HG03097 (cell line): ENCODE results near the gene PTS.
A peak's percentile ranks its signal among the peaks of the same experiment; 100 is the strongest.

Experiments
- ATAC-seq: cut with Tn5 transposase; IDR thresholded peaks from one replicate; pipeline ENCODE4 v1.9.1; 2021; ENCODE audit not compliant: unreplicated experiment, low FRiP score

The PTS gene

DNA sequence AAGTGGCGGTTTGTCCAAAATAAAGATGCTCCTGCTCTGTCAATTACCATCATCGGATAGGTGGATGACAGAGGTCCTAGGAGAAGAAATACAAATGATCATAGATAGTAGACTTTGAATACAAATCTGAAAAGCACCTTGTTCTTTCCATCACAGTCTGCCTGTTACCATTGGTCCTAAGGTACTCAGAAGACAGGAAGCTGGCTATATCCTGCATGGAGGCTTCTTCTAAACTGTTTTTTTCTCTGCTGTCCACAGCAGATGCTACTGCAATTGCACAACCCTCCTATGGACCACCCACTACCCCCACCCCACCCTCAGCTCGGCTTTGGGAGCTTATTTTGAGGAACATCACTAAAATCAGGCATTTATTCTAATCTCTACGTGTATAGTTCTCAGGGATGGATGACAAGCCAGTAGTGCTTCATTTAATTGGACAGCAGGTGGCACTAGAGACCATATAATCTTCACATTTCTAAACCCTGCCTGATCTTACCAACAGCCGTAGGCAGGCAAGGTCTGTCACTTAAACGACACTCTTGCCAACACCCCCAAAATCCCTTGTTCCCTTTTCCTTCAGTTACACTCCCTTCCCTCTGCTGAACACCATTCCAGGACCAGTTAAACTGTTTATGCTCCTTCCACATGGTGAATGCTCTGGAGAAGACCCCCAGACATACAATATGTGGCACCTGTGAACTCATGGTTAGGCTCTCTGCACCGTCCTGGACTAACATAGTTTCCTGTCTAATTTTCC lies 6.6 kb upstream of the PTS start:
- peak; percentile 90 for ATAC-seq

DNA sequence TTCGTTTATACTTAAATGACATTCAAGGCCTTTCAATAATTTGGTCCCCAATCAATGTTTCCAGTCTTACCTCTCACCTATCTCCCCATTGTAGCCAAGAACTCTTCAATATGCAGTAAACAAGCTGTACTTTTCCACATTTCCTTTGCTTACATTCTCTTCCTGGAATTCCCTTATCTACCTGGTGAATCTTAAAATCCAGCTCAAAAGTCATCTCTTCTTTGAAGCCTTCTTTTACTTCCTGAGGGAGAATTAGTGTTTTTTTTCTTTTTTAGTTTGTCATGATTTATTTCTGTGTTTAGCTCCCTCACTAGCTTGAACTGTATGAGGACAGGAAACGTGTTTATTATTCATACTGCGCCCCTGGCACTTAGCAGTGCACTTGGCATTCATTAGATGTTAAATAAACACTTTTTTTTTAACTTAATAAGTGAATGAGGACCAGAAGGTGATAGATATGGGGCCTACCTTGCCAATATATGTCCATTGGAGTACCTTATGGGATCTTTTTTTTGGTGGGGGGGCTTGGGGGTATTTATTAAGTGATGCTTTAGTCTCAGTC lies 4.9 kb upstream of the PTS start:
- ATAC-seq: no peak

DNA sequence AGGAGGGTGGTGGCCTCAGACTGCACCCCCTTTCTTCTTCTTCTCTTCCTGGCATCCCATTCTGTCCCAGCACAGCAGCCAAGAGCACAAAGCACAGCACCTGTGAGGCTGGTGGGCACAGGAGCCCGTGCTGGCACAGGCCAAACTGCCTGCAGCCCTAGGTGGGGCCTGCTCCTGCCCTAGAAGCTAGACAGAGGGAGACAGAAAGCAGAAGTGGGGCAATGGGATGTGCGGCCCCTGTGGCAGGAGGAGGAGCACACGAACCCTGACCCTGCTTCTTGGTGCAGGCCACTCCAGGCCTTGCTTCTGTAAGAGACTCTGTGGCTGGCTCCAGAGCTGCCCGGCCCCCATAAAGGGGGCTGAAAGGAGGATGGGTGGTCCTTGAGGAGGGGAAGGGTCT lies 3.9 kb upstream of the PTS start:
- no peak for ATAC-seq

DNA sequence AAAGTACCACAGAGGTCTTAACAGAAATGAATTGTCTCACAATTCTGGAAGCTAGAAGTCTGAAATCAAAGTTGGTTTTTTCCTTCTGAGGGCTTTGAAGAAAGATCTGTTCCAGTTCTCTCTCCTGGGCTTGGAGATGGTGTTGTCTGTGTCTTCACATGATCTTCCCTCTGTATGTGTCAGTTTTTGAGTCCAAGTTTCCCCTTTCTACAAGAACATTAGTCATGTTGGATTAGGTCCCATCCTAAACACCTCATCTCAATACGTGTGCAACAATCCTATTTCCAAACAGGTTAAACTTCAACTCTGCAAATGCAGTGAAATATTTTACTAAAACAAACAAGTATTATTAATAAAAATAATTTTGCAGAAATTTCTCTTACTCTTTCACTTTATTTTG lies 3.1 kb upstream of the PTS start:
- ATAC-seq: no peak

DNA sequence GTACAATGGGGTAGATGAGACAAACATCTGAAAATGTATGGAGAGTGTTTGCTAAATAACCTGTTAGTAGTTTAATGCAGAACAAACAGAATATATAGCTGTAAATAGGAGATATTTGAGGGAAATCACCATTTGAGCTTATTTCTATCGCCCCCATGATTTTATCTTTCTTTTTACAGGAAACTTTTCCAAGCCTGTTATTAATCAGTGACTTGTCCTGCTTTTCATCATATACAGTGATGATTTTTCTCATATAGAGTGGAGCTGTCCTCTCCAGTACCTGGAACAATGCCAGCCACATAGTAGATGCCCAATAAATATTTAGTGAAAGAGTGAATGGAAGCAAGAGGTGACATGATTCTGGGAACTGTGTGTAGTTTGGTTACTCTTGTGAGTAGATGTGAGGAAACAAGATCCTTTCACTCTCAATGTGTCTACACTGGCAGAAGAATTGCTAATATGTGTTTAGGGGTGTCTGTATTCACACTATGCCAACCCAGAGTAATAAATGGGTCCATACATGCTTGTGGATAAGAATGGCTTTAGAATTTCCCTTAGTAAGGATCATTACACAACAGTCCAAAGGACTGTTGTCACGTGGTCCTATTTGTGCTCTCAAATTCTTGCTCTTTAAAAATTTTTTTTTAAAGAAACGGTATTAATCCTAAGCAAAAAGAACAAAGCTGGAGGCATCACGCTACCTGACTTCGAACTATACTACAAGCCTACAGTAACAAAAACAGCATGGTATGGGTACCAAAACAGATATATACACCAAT lies 2.3 kb upstream of the PTS start:
- no peak for ATAC-seq

DNA sequence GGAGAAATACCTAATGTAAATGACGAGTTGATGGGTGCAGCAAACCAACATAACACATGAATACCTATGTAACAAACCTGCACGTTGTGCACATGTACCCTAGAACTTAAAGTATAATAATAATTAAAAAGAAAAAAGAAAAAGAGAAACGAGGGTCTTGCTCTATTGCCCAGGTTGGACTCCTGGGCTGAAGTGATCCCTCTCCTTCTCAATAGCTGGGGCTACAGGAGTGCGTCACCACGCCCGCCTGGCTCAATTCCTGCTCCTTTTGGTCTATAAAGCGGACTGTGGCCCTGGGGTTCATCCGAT lies 521 bp upstream of the PTS start:
- ATAC-seq: no peak

DNA sequence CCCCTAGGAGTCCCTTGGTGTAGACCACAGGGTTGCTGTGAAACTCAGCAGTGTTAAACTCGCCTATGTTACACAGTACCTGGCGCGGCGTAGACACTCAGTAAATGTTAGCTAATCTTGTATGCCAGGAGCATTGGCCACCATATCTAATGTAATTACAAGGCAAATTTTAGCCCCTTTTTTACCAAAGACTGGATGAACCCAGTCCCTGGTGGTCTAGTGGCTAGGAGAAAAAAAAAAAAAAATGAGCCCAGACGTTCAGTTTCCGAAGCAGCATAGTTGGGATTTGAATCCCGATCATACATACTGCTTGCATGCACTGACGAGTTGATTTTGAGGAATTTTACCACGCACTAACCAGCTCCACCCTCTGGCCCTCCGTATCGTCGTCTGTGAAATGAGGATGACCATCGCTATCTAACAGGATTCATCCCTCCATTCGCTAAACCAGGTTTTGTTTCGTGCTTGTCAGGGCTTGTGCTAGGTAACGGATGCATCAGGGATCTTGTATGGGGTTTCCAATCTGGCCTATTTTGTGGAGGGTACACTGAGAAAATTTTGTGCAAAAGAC lies 688 bp downstream of the PTS start:
- ATAC-seq: no peak

DNA sequence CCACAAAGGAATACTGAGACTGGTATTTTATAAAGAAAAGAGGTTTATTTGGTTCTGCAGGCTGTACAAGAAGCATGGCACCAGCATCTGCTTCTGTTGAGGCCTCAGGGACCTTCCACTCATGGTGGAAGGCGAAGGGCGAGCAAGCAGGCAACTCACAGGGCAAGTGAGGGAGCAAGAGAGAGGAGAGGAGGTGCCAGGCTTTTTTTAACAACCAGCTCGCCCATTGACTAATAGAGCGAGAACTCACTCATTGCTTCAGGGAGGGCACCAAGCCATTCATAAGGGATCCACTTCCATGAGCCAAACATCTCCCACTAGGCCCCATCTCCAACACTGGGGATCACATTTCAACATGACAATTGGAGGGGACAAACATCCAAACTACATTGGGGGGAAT lies 1.2 kb downstream of the PTS start:
- no peak for ATAC-seq

DNA sequence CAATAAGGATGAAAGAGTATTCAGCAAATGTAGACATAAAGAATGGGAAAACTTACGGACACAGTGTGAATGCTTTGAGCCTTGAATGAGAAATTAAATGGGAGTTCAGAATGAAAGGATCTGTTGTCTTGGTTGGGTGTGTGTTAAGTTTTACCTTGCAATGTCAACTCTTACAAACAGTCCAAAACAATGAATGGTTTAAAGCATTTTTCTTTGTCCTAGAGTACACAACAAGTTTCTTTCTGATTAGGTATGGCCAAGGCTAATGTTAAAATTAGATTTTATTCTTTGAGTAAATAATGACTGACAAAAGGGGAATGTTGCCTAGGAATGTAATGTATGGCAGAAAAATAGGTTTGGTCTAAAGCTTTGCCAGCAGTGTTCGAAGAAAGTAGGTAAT lies 2.5 kb downstream of the PTS start:
- no peak for ATAC-seq

DNA sequence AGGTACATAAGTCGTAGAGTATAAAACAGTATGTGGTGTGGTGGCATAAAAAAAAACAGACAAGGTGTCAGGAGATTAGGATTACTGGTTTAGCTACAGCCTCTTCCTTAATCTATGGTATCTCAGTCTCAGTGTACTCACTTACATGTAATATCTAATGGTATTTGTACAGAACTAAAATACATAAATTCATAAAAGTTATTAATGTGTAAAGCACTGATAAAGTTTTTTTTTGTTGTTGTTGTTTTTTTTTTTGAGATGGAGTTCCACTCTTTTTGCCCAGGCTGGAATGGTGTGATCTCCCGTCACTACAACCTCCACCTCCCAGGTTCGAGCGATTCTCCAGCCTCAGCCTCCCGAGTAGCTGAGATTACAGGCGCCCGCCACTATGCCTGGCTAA lies 2.9 kb downstream of the PTS start:
- ATAC-seq: no peak

DNA sequence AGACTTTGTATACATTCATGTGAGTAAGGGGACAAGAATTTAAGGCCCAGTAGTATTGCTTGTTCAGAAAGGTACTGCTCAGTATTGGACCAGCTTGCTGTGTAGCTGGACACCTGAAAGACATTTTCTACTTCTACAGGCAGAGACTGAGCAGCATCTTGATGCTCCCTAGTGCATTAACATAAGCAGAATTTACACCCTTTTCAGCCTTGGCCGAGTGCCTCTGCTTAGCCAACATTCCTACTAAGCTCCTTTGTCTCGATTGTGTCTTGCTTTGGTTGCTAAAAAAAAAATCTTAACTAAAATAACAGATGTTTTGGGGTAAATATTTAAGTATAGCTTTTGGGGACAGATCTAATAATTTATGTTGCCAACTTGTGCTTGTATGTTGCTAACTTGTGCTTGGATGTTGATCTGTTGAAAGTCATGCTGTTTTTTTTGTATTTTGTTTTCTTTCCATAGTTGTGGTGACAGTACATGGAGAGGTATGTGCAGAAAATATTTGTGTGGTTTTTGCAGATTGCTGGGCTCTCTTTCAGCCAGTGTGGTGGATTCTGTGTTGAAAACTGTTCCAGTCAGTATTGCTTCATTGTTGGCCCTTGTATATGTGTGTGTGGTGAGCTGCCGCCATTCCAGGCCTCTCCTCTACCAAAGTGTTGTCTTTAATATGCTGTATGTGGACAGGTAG lies 3.7 kb downstream of the PTS start:
- ATAC-seq: no peak

DNA sequence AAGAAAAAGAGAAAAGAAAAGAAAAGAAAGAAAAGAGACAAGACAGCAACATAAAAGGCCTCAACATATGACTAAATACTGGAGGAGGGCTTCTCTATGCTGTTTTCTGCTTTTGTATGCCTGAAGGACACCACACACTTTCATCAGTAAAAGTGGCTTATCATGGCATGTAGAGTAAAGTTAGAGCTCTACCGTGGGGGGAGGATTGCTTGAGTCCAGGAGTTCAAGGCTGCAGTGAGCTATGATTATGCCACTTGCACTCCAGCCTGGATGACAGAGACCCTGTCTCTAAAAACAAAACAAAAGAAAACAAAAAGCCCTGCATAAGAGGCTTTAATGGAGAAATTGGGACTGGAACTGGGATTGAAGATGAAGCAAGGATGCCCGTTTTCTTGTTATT lies 5.7 kb downstream of the PTS start:
- ATAC-seq: no peak

DNA sequence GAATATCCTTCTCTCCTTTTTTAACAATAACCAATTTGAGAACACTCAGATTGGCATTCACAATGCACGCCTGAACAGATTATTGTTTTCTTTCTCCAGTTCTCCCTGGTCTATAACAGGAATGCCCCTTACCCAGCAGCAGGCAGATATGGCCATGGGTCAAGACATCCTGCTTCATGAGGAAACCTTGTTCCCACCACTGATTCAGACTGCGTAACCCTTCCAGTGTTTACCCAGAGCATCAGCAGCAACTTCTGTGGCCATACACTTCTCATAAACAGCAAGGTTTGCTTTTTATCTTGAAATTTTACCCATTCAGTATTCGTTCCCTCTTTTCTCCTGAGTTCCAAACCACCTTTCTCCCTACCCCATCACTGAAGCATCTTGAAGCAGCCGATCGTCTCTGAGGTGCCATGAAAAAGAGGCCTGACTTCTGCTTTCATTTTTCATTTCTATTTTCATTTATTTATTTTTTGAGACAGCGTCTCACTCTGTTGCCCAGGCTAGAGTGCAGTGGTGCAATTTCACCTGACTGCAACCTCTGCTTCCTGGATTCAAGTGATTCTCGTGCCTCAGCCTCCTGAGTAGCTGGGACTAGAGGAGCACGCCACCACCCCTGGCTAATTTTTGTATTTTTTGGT lies 9.6 kb downstream of the PTS start:
- no peak for ATAC-seq

DNA sequence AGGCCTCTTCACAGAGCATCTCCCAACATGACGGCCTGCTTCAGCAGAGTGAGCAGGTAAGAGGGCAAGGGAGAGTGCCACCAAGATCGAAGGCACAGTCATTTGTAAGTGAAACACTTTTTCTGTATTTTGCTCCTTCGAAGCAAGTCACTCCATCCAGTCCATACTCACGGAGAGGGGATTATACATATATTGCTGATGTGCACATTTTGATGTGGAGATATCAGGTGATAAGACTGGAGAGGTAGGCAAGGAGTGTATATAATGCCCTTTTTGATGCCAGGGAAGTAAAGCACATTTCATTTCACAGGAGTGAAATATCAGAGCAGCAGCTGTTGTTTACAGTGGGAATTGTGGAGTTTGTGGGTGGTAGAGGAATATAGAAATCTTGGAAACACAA lies 11.2 kb downstream of the PTS start:
- ATAC-seq: no peak

DNA sequence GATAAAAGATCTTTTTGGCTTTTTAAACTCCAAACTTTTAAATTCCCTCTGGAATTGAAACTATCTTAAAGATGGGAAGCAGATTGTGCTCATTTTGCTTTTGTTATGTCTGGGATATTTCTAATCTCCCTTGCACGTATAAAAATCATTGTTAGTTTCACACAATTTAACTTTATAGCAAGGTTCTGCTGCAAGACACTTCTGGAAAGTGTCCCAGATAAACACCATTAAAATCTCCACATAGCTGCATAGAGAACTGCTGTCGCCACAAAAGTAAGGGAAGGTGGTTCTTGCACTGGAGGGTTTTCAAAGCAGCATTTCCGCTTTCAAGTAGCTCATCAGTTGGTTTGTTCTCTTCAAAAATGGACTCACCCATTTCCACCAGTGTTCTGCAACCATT lies 11.8 kb downstream of the PTS start:
- ATAC-seq: no peak

DNA sequence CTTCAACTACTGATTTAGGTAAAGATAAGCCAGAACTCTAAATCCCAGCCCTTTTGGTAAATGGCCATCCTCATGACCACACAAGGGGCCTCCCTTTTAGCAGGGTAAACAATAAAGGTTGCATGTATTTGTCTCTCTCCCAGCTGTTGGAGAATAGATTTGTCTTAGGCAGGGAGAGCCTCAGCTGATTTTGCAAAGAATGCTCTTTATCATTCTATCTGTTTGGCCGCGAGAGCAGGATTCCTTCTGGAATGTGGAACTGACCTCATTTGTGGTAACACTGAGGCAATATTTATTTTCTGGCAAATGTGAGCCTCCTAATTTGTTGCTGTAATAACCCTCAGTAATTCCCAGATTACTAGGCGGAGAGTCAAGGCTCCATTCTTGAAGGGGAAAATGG lies 15.3 kb downstream of the PTS start:
- no peak for ATAC-seq

DNA sequence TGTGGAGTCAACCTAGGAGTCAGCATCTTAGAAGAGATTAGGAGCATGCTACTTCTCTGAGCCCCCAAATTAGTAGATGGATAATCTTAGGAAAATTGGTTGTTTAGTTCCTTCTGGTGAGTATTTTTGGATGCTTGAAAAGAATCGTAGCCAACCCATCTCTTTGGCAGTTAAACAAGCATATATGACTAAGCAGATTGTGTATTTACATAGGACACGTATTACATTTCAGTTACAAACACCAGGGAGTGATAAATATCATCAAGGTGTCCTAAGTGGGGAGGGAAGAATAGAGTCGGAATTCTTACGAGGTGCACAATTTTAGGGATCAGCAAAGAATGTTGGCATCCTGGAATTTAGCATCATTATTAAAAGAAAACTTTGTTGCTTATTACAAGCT lies 21.0 kb downstream of the PTS start:
- ATAC-seq: no peak

DNA sequence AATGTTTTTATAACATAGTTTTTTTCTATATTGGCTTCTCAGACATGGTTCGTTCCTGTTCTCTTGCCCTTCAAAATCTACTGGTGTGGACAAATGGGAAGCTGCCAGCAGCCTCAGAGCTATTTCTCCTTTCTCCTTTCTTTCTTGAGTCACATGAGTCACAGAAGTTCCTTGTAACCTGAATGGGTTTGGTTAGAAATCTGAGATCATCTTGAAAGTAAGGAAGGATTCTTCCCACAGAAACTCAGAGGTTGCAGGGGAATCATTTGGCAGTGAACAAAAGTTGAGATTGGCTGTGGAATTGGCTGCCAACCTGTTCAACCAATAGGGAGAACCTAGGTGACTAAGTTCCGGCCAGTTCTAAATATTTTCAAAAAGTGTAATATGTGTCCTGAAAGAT lies 22.0 kb downstream of the PTS start:
- ATAC-seq: no peak

DNA sequence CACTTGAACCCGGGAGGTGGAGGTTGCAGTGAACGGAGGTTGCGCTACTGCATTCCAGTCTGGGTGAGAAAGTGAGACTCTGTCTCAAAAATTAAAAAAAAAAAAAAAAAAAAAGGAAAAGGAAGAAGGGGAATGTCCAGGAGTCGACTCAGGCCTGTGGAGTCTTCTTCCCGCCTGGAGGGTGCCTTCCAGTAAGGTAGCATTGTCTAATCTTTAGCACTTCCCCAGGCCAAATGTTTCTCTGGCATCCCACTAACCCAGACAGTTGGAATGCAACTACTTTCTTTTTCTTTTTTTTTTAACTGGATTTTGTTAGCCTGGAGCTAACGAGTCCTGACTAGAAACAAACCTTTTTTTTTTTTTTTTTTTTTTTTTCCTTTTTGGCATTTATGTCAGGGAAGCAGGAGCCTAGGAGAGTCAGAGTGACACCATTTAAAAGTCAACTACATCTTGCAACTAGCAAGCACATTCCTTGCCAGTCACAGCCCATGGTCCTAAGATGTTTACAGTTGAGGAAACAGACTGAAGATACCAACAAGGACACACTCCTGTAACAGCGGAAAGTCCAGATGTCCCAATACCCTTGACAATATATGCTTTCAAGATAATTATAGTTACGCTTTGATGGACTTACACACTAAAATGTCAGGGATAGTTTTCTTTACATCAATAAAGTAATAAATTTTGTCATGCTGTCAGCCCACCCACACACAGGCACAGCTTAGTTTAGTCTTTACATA lies 23.8 kb downstream of the PTS start:
- no peak for ATAC-seq

DNA sequence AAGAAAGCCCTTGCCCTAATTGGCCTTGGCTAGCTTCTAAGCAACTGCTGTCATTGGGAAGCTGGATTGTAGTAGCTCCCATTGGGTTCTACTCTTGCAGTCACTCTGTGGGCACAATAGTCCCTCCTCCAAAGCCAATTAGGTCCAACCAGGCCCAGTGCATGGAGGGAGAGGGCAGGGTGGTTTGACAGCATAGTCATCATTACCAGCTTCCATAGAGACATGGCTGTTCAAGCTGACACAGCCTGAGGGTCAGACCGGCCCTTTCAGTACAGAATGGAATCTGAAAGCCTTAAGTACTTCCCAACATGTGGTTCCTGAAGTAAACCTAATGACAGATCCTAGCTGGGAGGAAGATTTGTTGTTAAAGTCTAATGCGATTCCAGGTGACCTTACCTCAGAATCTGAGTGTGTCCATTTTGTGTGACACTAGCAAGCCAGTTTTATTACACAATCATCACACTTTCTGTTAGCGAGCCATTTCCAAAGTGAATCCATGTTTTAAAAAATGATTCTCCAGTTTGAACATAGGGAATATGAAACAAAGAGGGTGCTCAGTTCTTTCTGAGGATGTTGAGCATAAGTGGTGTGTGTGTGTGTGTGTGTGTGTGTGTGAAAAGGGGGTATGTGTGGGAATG lies 27.5 kb downstream of the PTS start:
- ATAC-seq: no peak
